NB4 (cell line): ENCODE data around the gene NFKB1.

Source experiments
- POLR2A ChIP-seq: IDR thresholded peaks from 2 replicates; pipeline ENCODE4 v1.6.1; 2011; ENCODE audit warnings: mild to moderate bottlenecking; ENCODE audit not compliant: insufficient read length; ENCODE audit errors: extremely low read depth
- TF ChIP-seq, protein P1 (sequence below): IDR thresholded peaks from one replicate; pipeline ENCODE4 v1.5.1; 2012; ENCODE audit warnings: low read depth, low read length

DNA sequence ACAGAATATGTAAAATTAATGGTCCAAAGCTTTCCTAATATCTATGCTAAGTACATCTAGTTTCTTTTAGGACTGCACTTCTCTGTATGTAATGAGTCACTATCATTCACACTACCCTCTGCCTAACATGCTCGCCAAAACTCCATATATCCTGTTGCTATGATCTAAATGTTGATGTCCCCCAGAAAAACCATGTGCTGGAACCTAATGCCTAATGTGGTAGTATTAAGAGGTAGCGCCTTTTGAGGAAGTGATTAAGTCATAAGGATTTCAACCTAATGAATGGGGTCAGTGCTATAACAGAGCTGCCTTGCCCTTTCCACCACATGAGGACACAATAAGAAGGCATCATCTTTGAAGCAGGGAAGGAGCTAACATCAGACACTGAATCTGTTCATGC, 34.9 kb upstream of the NFKB1 start:
- no peak for TF ChIP-seq POLR2A
- TF ChIP-seq, protein P1, sequence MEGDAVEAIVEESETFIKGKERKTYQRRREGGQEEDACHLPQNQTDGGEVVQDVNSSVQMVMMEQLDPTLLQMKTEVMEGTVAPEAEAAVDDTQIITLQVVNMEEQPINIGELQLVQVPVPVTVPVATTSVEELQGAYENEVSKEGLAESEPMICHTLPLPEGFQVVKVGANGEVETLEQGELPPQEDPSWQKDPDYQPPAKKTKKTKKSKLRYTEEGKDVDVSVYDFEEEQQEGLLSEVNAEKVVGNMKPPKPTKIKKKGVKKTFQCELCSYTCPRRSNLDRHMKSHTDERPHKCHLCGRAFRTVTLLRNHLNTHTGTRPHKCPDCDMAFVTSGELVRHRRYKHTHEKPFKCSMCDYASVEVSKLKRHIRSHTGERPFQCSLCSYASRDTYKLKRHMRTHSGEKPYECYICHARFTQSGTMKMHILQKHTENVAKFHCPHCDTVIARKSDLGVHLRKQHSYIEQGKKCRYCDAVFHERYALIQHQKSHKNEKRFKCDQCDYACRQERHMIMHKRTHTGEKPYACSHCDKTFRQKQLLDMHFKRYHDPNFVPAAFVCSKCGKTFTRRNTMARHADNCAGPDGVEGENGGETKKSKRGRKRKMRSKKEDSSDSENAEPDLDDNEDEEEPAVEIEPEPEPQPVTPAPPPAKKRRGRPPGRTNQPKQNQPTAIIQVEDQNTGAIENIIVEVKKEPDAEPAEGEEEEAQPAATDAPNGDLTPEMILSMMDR: no peak
